Measurements from ENCODE around the gene RAB7B. TPM values are rescaled to one million over a fixed set of nuclear protein-coding genes. Genes with fewer than 3 reads are reported as not detected.
A peak's percentile ranks its signal among the peaks of the same experiment; 100 is the strongest.

RAB7B gene
- total RNA-seq, 4 donors from 2014 or later = 6.0 to 37.2 (median 24.0) TPM

DNA sequence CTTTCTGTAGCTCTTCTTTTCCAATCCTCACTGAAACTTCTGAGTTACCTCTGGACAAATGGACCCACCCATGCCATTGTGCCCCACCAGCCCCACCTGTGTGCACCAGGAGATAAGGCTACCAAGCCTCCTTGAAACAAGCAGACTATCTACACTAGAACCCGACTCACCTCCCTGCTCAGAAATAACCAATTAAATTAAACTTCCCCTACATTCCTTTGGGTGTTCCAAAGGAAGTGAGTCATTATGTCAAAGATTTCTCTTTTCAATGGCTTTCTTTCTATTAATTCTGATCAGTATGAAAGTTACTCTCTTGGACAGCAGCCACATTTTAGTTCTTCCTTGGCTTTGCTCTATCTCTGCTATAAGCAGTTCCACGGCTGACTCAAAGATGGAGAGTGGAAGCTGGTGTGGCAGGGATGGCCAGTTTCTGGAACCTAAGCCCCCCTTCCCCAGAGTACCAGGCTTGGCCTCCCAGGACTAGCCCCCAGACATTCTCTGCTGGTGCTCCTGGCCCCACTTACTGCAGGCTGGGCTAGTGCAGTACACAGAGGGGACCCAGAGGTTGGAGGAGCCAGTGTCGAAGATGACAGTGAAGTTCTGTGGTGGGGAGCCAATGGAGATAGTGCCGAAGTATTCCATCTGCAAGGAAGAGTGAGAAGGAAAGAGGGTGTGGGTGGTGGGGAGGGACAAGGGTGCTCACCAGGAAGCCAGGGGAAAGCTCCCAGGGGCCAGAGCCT is 18.6 kb upstream of the RAB7B start:
- WGBS, 2 donors = 61 to 63% methylated on average over 4 of the region's 4 CpGs
- peak in 1 of 2 donors; percentile 68 for DNase-seq (ENCODE audit: low spot score in 2 of 2)
- intact Hi-C loops (cut with DNase I; ENCODE audit: low total_unique reads) = no loop called here
- no peak overlapping the region for H3K4me3 ChIP-seq (ENCODE audit: low read depth, poor library complexity, severe bottlenecking)
- no peak for TF ChIP-seq POLR2A (IDR thresholded peaks at IDR 0.05)
- no peak for TF ChIP-seq CTCF (IDR thresholded peaks at IDR 0.05)

- TF ChIP-seq CTCF (IDR thresholded peaks at IDR 0.05) (no peak), POLR2A (IDR thresholded peaks at IDR 0.05) (no peak)
- H3K4me3 ChIP-seq (ENCODE audit: low read depth, poor library complexity, severe bottlenecking) = no peak overlapping the region
- intact Hi-C loops (cut with DNase I; ENCODE audit: low total_unique reads) = no loop called here
- DNase-seq (ENCODE audit: low spot score in 2 of 2) = peak in 1 of 2 donors; percentile 73
- WGBS, 2 donors = 89 to 93% methylated on average over 9 of the region's 9 CpGs
Measured at GRCh38 chr1:206021008-206021625, 17.9 kb upstream of the RAB7B start.

DNA sequence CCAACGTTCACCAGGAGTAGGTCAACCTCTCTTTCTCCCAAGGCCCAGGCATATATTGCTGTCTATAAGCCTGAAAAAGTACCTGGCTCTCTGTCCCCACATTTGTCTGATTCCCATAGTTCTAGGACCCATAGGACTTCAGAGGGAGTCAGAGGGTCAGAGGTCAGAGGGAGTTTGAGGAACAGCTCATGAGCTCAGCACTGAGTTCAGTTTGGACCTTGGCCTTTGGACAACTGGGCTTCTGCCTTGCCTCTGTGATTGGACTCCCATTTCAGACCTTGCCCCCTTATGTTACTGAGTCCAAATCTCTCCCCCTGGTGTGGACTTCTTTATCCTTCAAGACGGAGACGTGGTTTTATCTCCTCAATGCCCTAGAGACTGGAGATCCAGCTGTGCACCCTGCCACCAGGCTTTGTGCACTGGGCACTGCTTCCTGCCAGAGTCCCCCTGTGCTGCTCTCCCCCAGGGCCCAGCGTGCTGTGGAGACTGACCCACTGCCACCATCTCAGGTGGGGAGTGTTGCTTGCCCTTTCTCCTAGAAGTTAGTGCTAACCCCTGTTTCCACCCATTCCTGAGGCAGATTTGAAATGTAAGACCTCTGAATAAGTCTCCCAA is 17.3 kb upstream of the RAB7B start:
- 88 to 92% methylated on average over 4 of the region's 4 CpGs for whole genome bisulfite sequencing, 2 donors
- TF ChIP-seq CTCF (IDR thresholded peaks at IDR 0.05) (no peak), POLR2A (IDR thresholded peaks at IDR 0.05) (no peak)
- intact Hi-C loops (cut with DNase I; ENCODE audit: low total_unique reads) = no loop called here
- DNase-seq (ENCODE audit: low spot score in 2 of 2) = peak in 1 of 2 donors; percentile 72
- H3K4me3 ChIP-seq (ENCODE audit: low read depth, poor library complexity, severe bottlenecking) = no peak overlapping the region

DNA sequence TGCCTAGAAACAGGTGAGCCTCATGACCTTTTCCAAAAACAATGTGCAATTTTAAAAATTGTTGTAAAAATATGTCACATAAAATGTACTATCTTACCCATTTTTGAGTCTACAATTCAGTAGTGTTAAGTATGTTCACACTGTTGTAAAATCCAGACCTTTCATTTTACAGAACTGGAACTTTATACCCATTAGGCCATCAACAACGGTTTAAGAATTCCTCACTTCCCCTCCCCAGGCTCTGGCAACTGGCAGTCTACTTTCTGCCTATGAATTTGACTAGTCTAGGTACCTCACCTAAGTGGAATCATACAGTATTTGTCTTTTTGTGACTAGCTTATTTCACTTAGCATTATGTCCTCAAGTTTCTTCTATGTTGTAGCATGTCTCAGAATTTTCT is 11.9 kb upstream of the RAB7B start:
- intact Hi-C loops (cut with DNase I; ENCODE audit: low total_unique reads) = no loop called here
- no peak for DNase-seq (ENCODE audit: low spot score in 2 of 2)
- TF ChIP-seq POLR2A (IDR thresholded peaks at IDR 0.05) (no peak), CTCF (IDR thresholded peaks at IDR 0.05) (no peak)
- 73 to 76% methylated on average over 1 of the region's 1 CpG for WGBS, 2 donors
- no peak overlapping the region for H3K4me3 ChIP-seq (ENCODE audit: low read depth, poor library complexity, severe bottlenecking)

- H3K4me3 ChIP-seq (ENCODE audit: low read depth, poor library complexity, severe bottlenecking) = no peak overlapping the region
- intact Hi-C loops (cut with DNase I; ENCODE audit: low total_unique reads) = loop anchor here (1.0 kb wide), 1 partner anchor 22 kb away; no protein-coding TSS in a partner anchor
- no peak for TF ChIP-seq CTCF (IDR thresholded peaks at IDR 0.05)
- no peak for TF ChIP-seq POLR2A (IDR thresholded peaks at IDR 0.05)
- peak in 1 of 2 donors; percentile 34 for DNase-seq (ENCODE audit: low spot score in 2 of 2)
- WGBS, 2 donors = 88 to 93% methylated on average over 5 of the region's 5 CpGs
Measured at GRCh38 chr1:206014601-206015000, 11.4 kb upstream of the RAB7B start.

Measured in lower leg skin (tissue), 4 donors.